WTC11 (cell line): ENCODE data around the gene TRNP1. TPM values are rescaled to one million over a fixed set of nuclear protein-coding genes. Genes with fewer than 3 reads are reported as not detected.
A peak's percentile ranks its signal among the peaks of the same experiment; 100 is the strongest.

ENCODE experiments used
- AFF4 ChIP-seq: sonication (generic); formaldehyde crosslinking; IDR thresholded peaks from 2 replicates; pipeline ENCODE4 v1.8.1; 2023; ENCODE audit warnings: mild to moderate bottlenecking, missing genetic modification reagents, borderline replicate concordance
- ARID4B ChIP-seq: sonication (generic); formaldehyde crosslinking; IDR thresholded peaks from 2 replicates; pipeline ENCODE4 v1.8.0; 2023; ENCODE audit warnings: missing genetic modification reagents, mild to moderate bottlenecking, borderline replicate concordance
- CREB1 ChIP-seq: sonication (generic); formaldehyde crosslinking; IDR thresholded peaks from 2 replicates; pipeline ENCODE4 v1.8.0; 2023; ENCODE audit warnings: mild to moderate bottlenecking, missing genetic modification reagents
- E2F5 ChIP-seq: sonication (generic); formaldehyde crosslinking; IDR thresholded peaks from 2 replicates; pipeline ENCODE4 v1.8.1; 2022; ENCODE audit warnings: mild to moderate bottlenecking, moderate library complexity, missing genetic modification reagents
- FOXJ3 ChIP-seq: sonication (generic); formaldehyde crosslinking; IDR thresholded peaks from 2 replicates; pipeline ENCODE4 v1.9.0; 2021; ENCODE audit warnings: missing genetic modification reagents, mild to moderate bottlenecking, borderline replicate concordance
- FOXP1 ChIP-seq: sonication (generic); formaldehyde crosslinking; IDR thresholded peaks from 2 replicates; pipeline ENCODE4 v1.8.0; 2022; ENCODE audit warnings: missing genetic modification reagents, mild to moderate bottlenecking, moderate library complexity, borderline replicate concordance
- IRF2 ChIP-seq: sonication (generic); formaldehyde crosslinking; IDR thresholded peaks from 2 replicates; pipeline ENCODE4 v1.8.0; 2022; ENCODE audit warnings: low read depth, missing genetic modification reagents, borderline replicate concordance
- MXD4 ChIP-seq: fragments of 250-450 bp; sonication (Bioruptor Pico); IDR thresholded peaks from 2 replicates; pipeline ENCODE4 v1.8.0; 2021; ENCODE audit warnings: mild to moderate bottlenecking, moderate library complexity, borderline replicate concordance
- NFE2L1 ChIP-seq: sonication (generic); formaldehyde crosslinking; IDR thresholded peaks from 2 replicates; pipeline ENCODE4 v1.8.1; 2023; ENCODE audit warnings: missing genetic modification reagents
- NR2C2 ChIP-seq: sonication (generic); formaldehyde crosslinking; IDR thresholded peaks from 2 replicates; pipeline ENCODE4 v1.8.0; 2022; ENCODE audit warnings: mild to moderate bottlenecking, missing genetic modification reagents
- RELA ChIP-seq: sonication (generic); formaldehyde crosslinking; IDR thresholded peaks from 2 replicates; pipeline ENCODE4 v1.8.1; 2022; ENCODE audit warnings: missing genetic modification reagents, mild to moderate bottlenecking, borderline replicate concordance
- SMAD4 ChIP-seq: sonication (generic); formaldehyde crosslinking; IDR thresholded peaks from 2 replicates; pipeline ENCODE4 v1.8.0; 2022; ENCODE audit warnings: mild to moderate bottlenecking, missing genetic modification reagents
- TEAD4 ChIP-seq: sonication (generic); formaldehyde crosslinking; IDR thresholded peaks from 2 replicates; pipeline ENCODE4 v1.8.0; 2022; ENCODE audit warnings: mild to moderate bottlenecking, missing genetic modification reagents
- ZNF138 ChIP-seq: sonication (generic); formaldehyde crosslinking; conservative IDR thresholded peaks from 2 replicates; pipeline ENCODE4 v1.8.1; 2022; ENCODE audit warnings: mild to moderate bottlenecking, moderate library complexity, missing genetic modification reagents
- ZNF512 ChIP-seq: sonication (generic); formaldehyde crosslinking; IDR thresholded peaks from 2 replicates; pipeline ENCODE4 v1.8.1; 2022; ENCODE audit warnings: missing genetic modification reagents, borderline replicate concordance
- ZNF532 ChIP-seq: fragments of 250-450 bp; sonication (Bioruptor Pico); IDR thresholded peaks from 2 replicates; pipeline ENCODE4 v1.9.0; 2021; ENCODE audit warnings: mild to moderate bottlenecking, borderline replicate concordance
- total RNA-seq: library from RNA; stranded (reverse); gene quantifications from 3 replicates; pipeline ENCODE4 v1.2.3, GENCODE V29; 2021

The TRNP1 gene
- total RNA-seq, 1 experiment from 2014 or later: 37.6 TPM

GRCh38 chr1:27006683-27007082 lies 13.2 kb downstream of the TRNP1 start (continued):
- TF ChIP-seq E2F5 (CRISPR knock-in tag): no peak
- TF ChIP-seq SMAD4 (CRISPR knock-in tag): no peak
- TF ChIP-seq MXD4 (CRISPR knock-in tag): no peak
- no peak for TF ChIP-seq ARID4B (CRISPR knock-in tag)
- TF ChIP-seq FOXP1 (CRISPR knock-in tag): peak; percentile 75; the same call in 1 of the 2 replicates
- TF ChIP-seq ZNF138 (CRISPR knock-in tag): no peak
- no peak for TF ChIP-seq AFF4 (CRISPR knock-in tag)
- no peak for TF ChIP-seq NFE2L1
- no peak for TF ChIP-seq RELA (CRISPR knock-in tag)
- TF ChIP-seq ZNF512 (CRISPR knock-in tag): no peak
- TF ChIP-seq NR2C2 (CRISPR knock-in tag): no peak
- no peak for TF ChIP-seq TEAD4
- TF ChIP-seq IRF2 (CRISPR knock-in tag): no peak
- TF ChIP-seq ZNF532 (CRISPR knock-in tag): no peak
- peak; percentile 54; the same call in 1 of the 2 replicates for TF ChIP-seq CREB1 (CRISPR knock-in tag)
- TF ChIP-seq FOXJ3: no peak
